Non-pigmented ciliary epithelial cell (primary cell): ENCODE data around the gene ACER1.
"Not testable (repeated sequence)": the region's sequence is repeated elsewhere in the genome, so short reads cannot be mapped to it uniquely, and the experiment has no call there.

Source experiments
- DNase-seq: peaks from one replicate; pipeline ENCODE4 v3.0.0-alpha.2; 2010; ENCODE audit warnings: low read depth

The ACER1 gene

DNA sequence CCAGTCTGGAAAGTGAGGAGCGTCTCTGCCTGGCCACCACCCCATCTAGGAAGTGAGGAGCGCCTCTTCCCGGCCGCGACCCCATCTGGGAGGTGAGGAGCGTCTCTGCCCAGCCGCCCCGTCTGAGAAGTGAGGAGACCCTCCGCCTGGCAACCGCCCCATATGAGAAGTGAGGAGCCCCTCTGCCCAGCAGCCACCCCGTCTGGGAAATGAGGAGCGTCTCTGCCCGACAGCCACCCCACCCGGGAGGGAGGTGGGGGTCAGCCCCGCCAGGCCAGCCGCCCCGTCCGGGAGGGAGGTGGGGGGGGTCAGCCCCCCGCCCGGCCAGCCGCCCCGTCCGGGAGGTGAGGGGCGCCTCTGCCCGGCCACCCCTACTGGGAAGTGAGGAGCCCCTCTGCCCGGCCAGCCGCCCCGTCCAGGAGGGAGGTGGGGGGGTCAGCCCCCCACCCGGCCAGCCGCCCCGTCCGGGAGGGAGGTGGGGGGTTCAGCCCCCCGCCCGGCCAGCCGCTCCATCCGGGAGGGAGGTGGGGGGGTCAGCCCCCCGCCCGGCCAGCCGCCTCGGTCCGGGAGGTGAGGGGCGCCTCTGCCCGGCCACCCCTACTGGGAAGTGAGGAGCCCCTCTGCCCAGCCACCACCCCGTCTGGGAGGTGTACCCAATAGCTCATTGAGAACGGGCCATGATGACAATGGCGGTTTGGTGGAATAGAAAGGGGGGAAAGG lies 22.1 kb upstream of the ACER1 start:
- not testable (repeated sequence) for DNase-seq

DNA sequence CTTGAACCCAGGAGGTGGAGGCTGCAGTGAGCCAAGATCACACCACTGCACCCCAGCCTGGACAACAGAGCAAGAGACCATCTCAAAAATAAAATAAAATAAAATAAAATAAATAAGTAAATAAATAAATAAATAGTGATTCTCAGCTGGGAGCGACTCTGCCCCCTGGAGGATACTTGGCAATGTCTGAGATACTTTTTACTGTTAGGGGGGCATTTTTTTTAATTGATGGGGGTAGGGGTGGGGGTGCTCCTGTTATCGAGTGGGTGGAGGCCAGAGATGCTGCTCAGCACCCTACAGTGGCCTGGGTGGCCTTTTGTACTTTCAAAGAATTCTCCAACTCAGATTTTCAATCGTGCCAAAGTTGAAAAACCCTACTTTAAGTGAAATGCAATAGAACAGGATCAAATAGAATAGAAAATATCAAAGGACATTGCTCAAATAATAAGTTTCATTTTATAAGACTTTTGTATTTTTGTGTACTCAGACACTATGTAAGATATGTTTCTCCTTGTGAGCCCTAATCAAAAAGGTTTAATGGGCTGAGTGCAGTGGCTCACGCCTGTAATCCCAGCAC lies 20.8 kb upstream of the ACER1 start:
- no peak for DNase-seq

DNA sequence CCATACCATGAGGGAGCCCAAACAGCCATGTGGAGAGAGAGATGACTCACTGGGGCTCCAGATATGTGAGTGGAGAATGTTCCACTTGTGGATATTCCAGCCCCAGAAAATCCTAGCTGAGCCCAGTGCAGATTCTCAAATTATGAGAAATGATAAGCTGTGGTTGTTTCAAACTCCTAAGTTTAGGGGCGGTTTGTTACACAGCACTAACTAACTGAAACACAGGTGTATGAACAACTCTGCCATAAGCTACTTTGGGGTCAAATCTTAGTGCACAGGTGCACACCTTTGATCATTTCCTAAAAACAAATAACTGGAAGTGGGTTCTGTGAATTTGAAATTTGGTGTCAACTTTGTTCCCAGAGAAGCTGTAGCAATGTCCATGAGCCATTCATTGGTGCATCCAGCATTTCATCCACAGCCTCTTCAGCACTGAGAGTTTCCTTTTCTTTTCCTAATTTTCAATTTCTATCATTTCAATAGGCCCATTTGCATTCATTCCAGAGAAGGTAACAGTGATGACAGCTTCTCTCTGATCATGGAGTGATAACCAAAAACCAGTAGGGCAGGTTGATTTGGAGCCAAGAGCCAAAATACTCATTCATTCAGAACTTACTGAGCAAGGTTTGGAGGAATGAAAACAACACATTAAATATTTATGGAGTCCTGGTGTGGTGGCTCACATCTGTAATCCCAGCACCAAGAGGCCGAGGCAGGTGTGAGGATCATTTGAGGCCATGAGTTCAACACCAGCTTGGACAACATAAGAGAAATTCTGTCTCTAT lies 19.2 kb upstream of the ACER1 start:
- DNase-seq = no peak

DNA sequence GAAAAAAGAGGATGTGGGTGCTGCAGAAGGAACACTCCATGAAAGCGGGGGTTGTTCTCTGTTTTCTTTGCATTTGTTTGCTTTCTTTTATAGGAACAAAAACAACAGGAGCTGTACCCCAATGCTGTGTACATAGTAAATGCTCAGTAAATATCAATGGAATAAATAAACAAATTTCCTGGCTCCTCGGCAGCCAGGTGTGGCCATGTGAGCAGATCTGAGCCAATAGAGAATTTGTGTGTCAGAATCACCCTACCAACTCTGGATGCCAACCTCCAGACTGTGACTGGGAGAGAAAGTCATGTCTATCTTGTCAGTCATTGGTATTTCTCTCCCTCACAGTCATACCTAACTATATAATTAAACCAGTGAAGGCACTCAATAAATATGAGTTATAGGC lies 17.3 kb upstream of the ACER1 start:
- no peak for DNase-seq

DNA sequence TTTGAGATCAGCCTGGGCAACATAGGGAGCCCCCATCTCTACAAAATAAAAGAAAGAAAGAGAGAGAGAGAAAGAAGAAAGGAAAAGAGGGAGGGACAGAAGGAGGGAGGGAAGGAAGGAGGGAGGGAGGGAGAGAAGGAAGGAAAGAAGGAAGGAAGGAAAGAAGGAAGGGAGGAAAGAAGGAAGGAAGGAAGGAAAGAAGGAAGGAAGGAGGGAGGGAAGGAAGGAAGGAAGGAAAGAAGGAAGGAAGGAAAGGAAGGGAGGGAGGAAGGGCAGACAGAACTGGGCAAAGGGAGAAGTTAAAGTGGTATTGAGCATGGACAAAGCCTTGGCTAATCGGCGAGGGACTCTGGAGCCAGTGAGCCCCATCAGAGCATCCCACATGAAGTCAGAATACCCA lies 15.9 kb upstream of the ACER1 start:
- DNase-seq = not testable (repeated sequence)

DNA sequence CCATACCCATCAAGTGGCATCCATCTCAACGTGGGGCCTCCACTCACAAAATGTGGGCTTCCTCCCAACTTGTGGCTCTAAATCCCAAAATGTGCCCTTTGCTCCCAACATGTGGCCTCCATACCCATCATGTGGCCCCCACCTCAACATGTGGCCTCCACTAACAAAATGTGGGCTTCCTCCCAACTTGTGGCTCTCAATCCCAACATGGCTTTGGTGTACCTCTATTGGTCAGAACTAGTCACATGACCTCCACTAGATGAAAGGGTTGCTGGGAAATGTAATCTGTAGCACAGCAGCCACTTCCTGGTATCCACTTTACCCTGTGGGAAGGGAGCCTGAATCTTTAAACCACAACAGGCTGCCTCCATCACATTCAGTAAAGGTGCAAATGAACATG lies 10.1 kb upstream of the ACER1 start:
- DNase-seq = no peak

DNA sequence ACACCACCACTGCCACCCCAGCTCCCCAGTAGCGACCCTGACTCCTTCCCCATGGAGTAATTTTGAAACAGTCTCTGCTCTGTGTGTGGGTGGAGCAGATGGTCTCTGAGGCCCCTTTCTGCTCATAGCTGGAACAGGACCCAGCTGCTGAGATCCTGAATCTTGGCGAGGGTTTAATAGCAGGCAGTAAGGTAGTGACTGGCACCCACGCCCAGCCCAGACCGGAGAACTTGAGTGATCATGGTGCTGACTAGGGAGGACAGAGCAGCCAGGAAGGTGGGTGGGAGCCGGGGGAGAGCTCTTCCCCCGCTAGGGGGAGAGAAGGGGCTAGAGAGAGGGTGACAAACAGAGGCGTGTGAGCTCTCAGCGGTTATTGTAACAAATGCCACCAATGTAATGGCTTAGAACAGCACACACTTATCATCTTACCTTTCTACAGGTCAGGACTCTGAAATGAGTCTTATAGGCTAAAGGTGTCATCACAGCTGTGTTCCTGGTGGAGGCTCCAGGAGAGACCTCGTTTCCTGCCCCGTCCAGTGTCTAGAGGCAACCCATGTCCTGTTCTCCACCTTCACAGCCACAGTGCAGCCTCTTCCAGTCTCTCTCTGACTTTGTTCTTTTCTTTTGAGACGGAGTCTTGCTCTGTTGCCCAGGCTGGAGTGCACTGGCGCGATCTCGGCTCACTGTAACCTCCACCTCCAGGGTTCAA lies 7.2 kb upstream of the ACER1 start:
- no peak for DNase-seq

DNA sequence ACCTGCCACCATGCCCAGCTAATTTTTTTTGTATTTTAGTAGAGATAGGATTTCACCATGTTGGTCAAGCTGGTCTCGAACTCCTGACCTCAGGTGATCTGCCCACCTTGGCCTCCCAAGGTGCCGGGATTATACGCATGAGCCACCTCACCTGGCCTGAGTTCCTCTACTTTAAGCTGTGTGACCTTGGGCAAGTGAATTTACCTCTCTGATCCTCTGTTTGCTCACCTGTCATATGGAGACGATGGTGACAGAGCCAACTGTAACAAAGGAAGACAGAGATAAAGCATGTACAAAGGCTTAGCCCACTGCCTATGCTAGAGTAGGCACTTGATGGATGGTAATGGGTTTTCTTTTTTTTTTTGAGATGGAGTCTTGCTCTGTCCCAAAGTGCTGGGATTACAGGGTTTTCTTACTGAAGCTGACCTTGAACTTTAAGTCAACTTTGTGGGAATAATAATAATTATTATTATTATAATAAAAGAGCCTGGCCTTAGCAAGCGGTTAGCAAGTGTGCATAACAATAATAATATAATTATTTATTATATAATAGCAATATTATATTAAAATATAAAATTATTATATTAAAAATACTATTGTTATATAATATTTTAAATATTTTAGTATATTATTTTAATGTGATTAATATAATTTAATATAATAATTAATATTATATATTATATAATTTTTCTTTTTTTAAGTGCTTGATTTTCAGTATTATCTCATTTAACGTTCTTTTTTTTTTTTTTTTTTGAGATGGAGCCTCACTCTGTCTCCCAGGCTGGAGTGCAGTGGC lies 1.3 kb upstream of the ACER1 start:
- DNase-seq = no peak

DNA sequence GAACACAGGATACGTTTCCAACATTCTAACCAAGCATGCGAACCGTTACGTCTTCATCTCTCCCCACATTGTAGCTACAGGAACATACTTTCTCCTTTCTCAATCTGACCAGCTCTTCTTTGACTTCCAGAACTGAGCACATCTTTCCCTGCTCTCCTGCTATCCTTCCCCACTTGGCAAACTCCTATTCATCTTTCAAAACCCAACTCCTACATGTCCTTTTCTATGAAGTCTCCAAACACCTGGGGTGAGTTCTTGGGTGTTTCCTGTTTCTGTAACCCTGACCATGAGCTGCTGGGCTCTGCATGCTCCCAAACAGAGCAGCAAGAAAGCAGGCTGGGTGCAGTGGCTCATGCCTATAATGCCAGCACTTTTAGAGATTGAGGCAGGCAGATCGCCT lies 6.6 kb downstream of the ACER1 start:
- no peak for DNase-seq

DNA sequence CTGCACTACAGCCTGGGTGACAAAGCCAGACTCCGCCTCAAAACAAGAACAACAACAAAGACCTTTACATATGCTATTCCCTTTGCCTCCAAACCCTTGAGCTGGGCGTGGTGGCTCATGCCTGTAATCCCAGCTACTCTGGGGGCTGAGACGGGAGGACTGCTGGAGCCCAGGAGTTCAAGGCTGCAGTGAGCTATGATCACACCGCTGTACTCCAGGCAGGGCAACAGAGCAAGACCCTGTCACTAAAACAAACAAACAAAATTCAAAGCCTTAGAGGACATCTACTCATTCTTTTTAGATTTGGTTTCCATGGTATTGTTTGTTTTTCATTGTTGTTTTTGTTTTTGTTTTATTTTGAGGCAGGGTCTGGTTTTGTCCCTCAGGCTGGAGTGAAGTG lies 7.8 kb downstream of the ACER1 start:
- DNase-seq = no peak

DNA sequence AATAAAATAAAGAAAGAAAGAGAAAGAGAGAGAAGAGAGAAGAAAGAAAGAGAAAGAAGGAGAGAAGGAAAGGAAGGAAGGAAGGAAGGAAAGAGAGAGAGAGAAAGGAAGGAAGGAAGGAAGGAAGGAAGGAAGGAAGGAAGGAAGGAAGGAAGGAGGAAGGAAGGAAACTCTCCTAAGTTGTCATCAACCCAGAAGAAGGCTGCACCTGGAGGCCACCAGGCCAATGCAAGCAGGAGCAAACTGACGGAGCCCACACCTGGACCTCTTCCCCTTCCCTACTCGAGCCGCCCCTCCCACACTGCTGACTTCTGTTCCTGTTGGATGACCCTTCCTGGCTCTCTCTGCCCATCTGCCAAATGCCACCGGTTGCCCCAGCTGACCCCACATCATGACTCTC lies 8.7 kb downstream of the ACER1 start:
- DNase-seq = no peak

DNA sequence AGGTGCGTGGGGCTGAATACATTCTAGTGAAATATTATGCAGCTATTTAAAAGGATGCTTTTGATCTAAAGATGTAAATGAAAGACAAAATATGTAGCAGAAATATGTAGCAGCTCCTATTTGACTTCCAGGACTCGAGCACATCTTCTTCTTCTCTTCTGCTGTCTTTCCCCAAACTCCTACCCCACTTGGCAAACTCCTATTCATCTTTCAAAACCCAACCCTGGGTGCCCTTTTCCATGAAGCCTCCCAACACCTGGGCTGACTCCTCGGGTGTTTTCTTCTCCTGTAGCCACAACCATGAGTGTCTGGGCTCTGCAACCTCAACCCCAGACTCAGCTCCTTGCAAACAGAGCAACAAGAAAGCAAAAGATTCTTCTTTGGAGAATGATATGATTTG lies 11.1 kb downstream of the ACER1 start:
- no peak for DNase-seq

DNA sequence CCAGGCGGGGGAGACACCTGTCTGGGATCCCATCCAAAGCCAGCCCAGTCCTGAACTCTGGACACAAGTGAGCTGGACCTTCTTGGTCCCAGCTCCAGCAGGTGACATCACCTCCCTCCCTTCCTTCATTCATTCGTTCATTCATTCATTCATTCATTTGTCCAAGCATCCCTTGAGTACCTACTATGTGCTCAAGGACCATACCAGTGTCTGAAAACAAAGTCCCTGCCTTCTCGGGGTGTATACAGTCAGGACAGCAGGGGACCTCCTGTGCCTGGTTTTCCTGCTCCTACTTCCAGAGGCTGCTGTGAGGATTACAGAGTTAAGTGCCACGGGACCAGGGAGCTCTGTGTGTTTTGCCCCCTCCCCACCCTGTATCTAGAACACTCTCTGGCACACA lies 14.0 kb downstream of the ACER1 start:
- no peak for DNase-seq

DNA sequence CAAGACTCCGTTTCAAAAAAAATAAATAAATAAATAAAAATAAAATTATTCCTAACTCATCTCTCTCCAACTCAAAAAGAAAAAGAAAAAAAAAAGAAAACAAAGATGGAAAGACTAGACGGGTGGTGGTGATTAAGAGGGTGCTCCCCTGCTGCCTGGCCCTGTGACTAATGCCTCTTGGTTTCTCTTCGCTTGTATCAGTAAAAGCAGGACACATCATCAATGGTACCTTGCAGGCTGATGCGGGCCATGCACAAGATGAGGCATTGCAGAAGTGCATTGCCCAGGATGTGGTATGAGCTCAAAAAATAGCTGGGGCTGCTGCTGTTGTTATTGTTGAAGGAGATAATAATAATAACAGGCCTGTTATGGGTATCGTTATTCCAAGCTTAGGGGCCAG lies 14.6 kb downstream of the ACER1 start:
- peak; percentile 6 for DNase-seq

DNA sequence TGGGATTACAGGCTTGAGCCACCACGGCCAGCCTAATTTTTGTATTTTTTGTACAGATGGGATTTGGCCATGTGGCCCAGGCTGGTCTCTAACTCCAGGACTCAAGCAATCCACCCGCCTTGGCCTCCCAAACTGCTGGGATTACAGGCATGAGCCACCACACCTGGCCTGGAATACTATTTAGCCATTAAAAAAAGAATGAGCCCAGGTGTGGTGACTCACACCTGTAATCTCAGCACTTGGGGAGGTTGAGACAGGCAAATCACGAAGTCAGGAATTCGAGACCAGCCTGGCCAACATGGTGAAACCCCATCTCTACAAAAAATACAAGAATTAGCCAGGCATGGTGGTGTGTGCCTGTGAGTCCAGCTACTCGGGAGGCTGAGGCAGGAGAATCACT lies 17.8 kb downstream of the ACER1 start:
- not testable (repeated sequence) for DNase-seq

DNA sequence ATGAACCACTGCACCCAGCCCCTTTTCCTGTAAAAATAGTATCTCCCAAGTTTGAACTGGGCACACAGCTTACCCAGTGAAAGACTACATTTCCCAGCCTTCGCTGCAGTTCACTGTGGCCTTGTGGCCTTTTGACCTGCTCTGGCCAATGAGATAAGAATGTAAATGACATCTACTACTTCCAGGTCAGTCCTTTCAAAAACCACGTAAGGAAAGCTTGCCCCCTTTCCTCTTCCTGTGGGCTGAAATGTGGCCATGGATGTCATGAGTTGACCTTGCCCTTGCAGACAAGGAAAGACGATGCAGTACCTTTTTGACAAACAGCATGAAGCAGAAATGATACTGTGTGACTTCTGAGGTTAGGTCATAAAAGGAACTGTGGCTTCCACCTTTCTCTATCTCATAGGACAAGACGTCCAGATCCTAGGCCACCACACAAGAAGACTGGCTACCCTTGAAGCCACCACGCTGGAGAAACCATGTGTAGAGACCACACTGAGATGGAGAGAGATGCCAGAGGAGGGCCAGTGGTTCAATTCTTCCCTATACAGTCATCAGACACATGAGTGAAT lies 19.9 kb downstream of the ACER1 start:
- DNase-seq = no peak

DNA sequence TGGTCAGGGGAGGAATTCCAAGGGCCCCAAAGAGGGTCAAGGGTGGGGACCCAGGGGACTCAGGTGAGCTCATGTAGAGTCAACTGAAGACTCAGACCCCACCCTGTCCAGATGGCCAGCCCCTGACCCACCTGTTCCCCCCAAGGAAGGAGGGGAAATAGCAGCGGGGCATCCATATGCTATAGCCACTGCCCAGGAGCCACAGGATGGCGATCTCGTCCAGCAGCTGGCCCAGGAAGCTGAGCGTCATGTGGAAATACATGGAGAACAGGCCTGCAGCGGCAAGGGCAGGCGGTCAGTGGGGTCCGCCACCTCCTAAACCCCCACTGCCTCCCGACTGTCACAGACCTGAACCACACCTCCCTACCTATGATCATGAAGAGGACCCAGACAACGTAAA lies 21.4 kb downstream of the ACER1 start:
- no peak for DNase-seq

DNA sequence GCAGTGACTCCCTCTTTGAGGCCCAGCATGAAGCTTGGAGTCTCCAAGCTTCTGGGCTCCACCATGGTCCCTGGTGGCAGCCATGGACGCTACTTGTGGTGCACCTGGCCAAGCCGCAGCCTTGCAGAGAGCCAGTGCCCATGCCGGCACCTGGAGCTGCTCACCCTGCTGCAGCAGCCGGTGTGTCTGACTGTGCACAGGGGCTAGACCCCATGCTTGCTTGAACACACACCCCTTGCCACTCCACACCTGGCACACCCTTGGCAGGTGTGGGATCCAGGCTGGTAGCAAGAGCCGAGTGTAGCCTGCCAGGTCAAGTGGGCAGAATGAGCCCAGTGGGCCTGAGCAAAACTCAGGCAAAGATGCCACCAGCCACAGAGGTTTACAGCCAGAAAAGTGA lies 35.0 kb downstream of the ACER1 start:
- DNase-seq = no peak

DNA sequence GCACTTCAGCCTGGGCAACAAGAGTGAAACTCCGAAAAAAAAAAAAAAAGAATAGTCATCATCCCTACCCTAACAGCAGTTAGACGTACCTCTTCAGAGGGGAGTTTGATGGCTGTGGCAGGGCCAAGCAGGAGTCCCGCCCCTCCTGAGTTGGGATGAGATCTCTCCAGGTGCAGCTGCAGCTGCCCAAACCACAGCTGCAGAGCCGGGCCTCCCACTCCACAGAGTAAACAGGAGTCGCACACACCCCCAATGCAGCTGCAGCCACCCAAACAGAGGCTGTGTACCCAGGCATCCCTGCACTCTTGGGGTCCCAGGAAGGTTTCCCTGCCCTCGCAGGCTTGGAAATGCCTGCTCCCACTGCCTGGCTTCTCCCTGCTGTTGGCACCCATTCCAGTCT lies 36.2 kb downstream of the ACER1 start:
- DNase-seq = no peak

DNA sequence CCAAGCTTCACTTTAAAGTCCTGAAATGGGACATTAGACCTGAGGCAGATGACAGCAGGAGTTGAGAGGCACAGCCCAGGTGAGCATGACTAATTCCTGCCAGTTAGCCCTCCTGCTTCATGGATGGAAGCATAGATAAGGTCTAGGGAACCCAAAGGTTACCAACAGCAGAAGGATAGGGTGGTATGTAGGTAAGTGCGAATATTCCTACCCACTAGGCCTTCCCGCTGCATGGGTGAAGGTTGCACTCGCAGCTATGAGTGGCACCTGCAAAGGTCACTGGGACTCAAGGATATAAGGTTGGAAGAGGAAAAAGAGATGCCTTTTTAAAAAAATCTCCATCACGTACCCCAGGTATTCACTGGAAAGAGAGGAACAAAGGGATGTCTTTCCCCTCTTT lies 41.4 kb downstream of the ACER1 start:
- DNase-seq = no peak

DNA sequence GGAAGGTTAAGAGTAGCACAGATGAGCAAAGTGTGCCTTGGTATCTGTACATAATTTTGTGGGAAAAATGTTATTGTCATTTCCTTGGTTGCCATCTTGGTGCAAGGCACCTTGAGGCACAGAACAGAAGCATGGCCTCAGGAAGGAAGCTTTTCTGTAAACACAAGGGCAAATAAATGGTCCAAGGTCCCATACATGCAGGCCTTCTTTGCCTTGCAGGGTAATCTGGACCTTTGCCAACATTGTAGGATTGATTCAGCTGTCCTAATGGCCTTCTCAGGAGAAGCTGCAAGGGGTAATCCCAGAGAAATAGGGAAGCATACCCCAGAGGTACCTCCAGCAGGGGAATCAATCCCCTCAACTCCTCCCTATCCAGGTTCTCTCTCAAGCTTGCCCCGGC lies 44.7 kb downstream of the ACER1 start:
- DNase-seq = no peak
